Measurements from ENCODE around the gene CADM2.

- TF ChIP-seq POLR2A (IDR thresholded peaks at IDR 0.05): no peak
- no peak for TF ChIP-seq CTCF (IDR thresholded peaks at IDR 0.05)
Measured at GRCh38 chr3:84922682-84923081, 36.1 kb upstream of the CADM2 start.
